Uterus (tissue), 2 donors: ENCODE data around the gene MTF1.

Experiments
- POLR2A ChIP-seq, 2 donors: fragments of 450-650 bp; IDR thresholded peaks; one replicate each; pipeline ENCODE4 v1.6.1; 2016; ENCODE audit warnings: antibody characterized with exemption in 2 of 2, mild to moderate bottlenecking in 1 of 2, moderate library complexity in 1 of 2
- TF ChIP-seq, protein P1 (sequence below), 4 experiments: fragments of 200-600 bp in 2 of 4; fragments of 450-650 bp in 2 of 4; sonication (generic) in 2 of 4; IDR thresholded peaks; one replicate each; pipeline ENCODE4 v1.5.1; 2016 to 2019; ENCODE audit warnings: antibody characterized with exemption in 4 of 4, mild to moderate bottlenecking in 2 of 4, moderate library complexity in 1 of 4

DNA sequence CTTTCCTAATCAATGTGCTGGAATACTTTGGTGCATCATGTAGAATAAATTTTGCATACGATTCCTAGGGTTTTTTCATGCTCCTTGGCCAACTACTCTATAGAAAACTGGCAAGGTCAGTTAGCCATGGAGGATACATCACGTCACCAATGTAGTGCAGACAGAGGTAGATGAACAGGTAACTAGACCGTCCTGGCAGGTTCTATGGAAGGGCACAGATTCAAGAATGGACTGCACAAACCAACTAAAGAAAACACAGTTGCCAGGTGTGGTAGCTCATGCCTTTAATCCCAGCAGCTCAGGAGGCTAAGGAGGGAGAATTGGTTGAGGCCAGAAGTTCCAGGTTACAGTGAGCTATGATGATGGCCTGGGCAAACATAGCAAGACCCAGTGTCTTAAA is 9.9 kb downstream of the MTF1 start:
- TF ChIP-seq POLR2A (IDR thresholded peaks at IDR 0.05): no peak
- TF ChIP-seq, protein P1, sequence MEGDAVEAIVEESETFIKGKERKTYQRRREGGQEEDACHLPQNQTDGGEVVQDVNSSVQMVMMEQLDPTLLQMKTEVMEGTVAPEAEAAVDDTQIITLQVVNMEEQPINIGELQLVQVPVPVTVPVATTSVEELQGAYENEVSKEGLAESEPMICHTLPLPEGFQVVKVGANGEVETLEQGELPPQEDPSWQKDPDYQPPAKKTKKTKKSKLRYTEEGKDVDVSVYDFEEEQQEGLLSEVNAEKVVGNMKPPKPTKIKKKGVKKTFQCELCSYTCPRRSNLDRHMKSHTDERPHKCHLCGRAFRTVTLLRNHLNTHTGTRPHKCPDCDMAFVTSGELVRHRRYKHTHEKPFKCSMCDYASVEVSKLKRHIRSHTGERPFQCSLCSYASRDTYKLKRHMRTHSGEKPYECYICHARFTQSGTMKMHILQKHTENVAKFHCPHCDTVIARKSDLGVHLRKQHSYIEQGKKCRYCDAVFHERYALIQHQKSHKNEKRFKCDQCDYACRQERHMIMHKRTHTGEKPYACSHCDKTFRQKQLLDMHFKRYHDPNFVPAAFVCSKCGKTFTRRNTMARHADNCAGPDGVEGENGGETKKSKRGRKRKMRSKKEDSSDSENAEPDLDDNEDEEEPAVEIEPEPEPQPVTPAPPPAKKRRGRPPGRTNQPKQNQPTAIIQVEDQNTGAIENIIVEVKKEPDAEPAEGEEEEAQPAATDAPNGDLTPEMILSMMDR (IDR thresholded peaks at IDR 0.05): no peak
